GM19328 (cell line): Measurements from ENCODE around the gene CORO6.
A peak's percentile ranks its signal among the peaks of the same experiment; 100 is the strongest.

ENCODE experiments used
- ATAC-seq: cut with Tn5 transposase; IDR thresholded peaks from one replicate; pipeline ENCODE4 v1.9.1; 2021; ENCODE audit warnings: mild to moderate bottlenecking, moderate library complexity; ENCODE audit not compliant: unreplicated experiment

The CORO6 gene

DNA sequence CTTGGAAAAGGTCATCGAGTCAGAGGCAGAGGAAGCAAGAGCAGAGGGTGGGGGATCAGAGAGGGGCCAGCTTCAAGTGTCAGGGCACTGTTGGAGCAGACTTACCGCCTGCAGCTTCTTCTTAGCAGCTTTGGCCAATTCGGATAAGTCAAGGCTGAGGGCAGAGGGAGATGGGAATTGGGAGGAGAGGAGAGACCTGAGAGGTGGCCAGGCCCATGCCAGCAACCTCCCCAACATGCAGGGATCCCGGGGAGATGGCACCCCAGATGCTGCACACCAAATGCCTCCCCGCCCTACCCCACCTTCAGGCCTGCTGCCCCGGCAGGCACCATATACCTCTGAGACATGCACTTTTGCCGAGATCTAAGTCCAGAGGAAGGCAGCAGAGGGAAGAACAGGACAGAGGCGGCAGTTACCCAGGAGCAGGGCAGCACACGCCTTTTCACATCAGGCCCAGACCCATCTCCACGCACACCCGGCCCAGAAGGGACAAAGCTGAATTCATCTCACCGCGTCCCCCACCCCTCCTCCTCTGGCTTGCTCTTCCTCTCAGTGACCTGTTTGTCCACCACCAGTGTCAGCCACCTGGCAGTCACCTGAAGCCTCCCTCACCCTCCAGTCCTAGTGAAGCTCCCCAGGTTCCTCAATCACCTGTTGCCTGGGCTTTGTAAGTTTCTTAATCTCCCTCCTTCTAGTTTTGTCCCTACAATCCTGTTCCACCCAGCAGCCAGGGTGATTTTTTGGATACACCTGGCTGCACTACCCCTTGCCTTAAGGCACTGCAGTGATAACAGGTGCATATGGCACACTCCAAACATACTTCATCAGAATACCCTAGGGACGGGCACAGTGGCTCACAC lies 43.9 kb downstream of the CORO6 start:
- no peak for ATAC-seq

GRCh38 chr17:29577385-29578211 lies 45.1 kb downstream of the CORO6 start:
- ATAC-seq, result no peak

- no peak for ATAC-seq
Measured at GRCh38 chr17:29577001-29577370, 45.7 kb downstream of the CORO6 start.

- ATAC-seq, result no peak
Measured at GRCh38 chr17:29576214-29577000, 46.3 kb downstream of the CORO6 start.

DNA sequence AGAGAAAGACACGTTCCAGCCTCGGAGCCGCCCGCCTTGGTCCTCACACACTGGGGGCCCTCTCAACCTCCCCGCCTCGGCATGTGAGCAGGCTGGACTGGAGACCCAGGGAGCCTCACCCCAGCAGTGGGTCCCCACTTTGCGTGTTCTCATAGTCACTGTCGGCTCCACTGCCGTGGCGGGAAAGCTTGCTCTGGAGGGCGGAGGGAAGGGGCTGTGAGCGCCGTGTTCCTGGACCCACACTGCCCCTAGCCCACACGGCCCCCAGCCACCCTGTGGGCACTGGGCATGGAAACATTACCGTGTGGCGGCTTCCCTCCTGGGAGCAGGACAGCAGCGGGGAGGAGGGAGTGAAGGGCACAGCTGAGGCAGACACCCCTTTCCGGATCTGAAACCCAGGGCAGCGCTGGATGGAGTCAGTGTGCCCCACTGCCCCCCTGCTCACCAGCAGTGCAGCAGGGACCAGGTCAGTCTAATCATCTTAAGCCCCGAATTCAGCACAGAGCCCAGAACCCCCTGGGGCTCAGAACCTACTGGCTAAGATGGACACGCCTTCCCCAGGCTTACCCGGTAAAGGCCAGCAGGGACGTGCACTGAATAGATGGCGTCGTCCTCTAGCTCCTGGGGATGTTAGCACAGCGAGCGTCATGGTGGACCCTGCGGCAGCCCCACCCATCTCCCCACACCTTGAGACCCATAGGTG lies 47.0 kb downstream of the CORO6 start:
- ATAC-seq, result no peak

DNA sequence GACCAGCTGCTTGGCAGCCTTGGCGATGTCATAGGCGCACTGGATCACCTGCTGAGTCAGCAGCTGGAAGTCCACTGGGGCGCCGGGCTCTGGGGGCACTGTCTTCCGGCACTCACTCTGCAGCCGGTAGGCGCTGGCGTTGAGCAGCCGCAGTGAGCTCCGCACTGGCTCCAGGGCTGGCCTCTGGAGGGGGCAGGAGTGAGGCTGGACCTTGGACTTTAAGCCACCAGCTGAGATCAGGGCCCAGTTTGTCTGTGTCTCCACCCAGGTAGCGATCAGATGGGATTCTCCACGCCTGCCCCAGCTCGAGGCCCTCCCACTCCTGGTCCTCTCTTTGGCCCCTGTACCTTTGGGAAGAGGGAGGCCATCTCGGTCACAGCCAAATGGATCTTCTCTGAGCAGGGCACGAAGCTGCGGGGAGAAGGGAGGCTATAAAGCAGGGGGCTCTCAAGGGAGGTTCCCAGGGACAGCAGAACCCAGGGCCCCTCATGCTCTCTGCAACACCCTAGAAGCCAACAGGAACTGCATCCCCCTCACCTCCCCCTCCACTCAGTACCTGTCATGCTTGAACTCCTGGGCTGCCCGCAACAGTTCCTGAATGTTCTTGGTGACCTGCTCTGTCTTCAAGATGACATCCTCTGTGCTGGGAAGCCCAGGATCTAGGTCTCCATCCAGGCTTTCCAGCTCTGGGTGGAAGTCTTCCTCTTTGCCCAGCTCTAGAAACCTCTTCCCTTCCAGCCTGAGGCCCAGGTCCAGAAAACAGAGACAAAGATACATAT lies 47.8 kb downstream of the CORO6 start:
- no peak for ATAC-seq

DNA sequence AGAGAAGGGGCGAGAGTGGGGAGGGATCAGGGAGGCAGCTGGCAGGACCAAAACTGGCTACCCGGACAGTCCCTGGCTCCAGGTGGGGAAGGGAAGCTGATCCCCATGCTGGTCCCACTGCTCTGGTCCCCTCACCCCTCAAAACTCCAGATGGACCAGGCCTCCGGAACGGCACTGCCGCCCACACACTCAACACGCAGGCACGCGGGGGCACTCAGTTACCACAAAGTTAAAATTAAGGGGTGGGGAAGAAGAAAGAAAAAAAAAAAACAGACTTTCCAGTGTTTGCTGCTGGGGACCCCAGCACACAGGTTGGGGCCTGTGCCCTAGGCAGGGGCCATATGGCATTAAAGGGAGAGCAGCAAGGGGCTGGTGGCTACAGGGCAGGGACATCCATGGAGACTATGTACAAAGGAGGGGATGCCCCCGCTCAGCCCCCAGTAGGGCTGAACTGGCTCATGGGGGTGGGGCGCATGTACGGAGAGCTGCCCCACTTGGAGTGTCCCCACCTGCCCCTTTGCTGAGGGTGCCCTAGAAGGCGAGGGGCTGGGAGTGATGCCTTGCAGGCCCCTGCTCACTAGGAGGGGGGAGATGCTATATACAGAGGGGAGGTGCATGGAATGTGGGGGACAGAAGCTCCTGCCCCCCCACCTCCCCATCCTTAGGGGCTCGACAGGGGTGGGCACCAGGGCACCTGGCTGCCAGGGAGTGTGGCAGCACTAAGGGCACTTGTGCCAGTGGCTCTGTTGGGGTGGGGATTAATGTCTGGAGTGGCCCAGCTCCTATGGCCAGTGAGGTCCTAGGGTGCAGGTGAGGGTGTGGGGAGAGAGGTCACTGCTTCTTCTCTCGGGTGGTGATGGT lies 48.6 kb downstream of the CORO6 start:
- ATAC-seq, result no peak

- no peak for ATAC-seq
Measured at GRCh38 chr17:29573558-29573869, 49.2 kb downstream of the CORO6 start.

GRCh38 chr17:29572691-29573557 lies 49.8 kb downstream of the CORO6 start:
- ATAC-seq, result no peak

DNA sequence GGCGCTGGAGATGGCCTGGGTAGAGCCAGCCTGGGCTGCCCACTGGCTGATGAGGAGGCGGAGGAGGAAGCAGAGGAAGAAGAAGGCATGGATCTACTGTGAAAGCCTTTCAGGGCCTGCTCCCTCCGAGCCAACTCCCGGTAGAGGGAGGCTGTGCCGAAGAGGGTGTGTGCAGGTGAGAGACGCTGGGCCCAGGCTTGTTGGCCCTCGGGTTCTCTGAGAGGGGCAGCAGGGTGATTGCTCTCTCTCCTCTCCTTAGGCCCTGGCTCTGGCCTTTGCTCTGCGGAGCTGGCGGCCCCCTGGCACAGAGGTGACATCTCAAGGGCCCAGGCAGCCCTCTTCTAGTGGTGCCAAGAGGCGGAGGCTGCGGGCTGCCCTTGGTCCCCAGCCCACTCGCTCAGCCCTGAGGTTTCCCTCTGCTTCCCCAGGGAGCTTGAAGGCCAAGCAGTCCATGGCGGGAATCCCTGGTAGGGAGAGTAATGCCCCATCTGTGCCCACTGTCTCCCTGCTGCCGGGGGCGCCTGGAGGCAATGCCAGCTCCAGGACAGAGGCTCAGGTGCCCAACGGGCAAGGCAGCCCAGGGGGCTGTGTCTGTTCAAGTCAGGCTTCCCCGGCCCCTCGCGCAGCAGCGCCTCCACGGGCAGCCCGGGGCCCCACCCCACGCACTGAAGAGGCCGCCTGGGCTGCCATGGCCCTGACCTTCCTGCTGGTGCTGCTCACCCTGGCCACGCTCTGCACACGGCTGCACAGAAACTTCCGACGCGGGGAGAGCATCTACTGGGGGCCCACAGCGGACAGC lies 50.6 kb downstream of the CORO6 start:
- ATAC-seq, result no peak

DNA sequence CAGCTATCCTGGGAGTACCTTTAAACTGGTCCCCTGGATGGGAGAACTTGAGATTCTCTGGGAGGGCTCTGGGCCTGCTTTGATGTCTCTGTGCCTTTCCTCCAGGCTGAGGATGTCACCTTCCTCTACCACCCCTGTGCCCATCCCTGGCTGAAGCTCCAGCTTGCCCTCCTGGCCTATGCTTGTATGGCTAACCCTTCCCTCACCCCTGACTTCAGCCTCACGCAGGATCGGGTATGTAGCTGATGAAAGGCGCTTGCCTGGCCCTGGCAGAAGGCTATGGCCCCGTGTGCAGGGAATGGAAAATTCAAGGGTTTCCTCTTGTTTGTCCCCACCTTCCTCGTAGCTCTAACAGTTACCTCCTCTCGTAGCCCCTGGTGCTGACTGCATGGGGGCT lies 51.2 kb downstream of the CORO6 start:
- no peak for ATAC-seq

DNA sequence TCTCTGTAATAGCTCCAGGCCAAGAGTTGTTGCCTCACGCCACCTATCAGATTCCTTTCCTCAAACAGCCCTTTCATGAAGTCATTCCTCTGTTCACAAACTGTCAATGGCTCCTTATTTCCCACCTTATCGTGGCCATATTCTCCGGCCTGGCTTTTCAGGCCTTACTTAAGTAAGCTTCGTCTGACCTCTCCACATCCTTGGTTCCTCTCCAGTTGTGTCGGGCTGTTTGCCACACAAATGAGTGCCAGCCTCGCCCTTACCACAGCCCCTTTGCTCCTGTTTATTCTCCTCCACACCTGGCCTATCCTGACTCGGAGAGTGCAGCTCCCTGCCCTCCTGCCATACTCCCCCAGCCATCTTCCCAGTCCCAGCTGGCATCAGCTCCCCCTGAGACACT lies 52.2 kb downstream of the CORO6 start:
- no peak for ATAC-seq

GRCh38 chr17:29569245-29569950 lies 53.3 kb downstream of the CORO6 start:
- no peak for ATAC-seq

- peak; percentile 35 for ATAC-seq
Measured at GRCh38 chr17:29568331-29569244, 54.1 kb downstream of the CORO6 start, which contains the start of gene TP53I13. Gene TP53I13 (plus strand): TSS chr17:29568701. CDS start chr17:29568759, 58 bp downstream.

DNA sequence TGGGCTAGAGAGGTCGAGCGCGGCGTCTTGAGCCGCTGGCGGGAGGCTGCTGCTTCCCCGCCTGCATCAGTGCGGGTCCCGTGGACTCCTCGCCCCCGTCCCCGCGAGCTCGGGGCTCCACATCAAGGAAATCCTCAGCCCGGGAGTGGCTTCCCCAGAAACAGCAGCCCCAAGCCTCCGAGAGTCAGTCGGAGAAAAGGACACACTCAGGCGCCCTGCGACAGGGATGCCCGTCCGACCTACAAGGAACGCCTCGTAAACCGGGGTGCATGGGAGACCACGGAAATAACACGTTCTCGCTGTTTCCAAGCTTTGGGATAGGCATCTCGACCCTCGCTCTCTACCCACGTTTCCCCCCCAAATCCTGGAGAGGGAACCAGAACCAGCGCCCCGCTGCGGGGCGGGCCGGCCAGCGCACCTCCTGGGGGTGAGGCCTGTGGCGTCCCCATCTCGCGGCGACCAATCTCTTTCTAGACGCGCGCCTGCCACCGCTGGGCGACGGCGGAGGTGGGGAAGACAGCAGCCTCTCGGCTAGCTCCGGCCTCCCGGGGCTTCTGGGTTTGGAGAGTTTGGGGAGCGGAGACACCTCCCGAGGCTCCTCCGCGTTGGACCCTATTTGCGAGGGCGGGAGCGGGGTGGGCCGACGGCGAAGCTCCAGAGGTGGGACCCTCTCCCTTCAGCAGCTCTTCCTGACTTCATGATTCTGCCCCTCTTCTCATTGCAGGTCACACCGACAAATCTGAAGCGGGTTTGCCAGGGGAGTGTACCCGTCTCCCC lies 55.0 kb downstream of the CORO6 start:
- peak; percentile 35 for ATAC-seq
